Activated naive CD8-positive, alpha-beta T cell (primary cell): Measurements from ENCODE around the gene MAN1C1.
A peak's percentile ranks its signal among the peaks of the same experiment; 100 is the strongest.

Experiments
- H3K27ac Mint-ChIP-seq: one replicate; pipeline ENCODE4 v1.8.0; 2021; ENCODE audit warnings: mixed read lengths
- H3K27me3 Mint-ChIP-seq: one replicate; pipeline ENCODE4 v1.8.0; 2021; ENCODE audit warnings: mixed read lengths
- H3K36me3 Mint-ChIP-seq: one replicate; pipeline ENCODE4 v1.8.0; 2021; ENCODE audit warnings: mixed read lengths
- H3K4me1 Mint-ChIP-seq: one replicate; pipeline ENCODE4 v1.8.0; 2021; ENCODE audit warnings: low read depth, mixed read lengths
- H3K4me3 Mint-ChIP-seq: one replicate; pipeline ENCODE4 v1.8.0; 2021; ENCODE audit warnings: mild to moderate bottlenecking, mixed read lengths
- H3K9me3 Mint-ChIP-seq: one replicate; pipeline ENCODE4 v1.8.0; 2021; ENCODE audit warnings: low read depth, mixed read lengths

MAN1C1 gene

DNA sequence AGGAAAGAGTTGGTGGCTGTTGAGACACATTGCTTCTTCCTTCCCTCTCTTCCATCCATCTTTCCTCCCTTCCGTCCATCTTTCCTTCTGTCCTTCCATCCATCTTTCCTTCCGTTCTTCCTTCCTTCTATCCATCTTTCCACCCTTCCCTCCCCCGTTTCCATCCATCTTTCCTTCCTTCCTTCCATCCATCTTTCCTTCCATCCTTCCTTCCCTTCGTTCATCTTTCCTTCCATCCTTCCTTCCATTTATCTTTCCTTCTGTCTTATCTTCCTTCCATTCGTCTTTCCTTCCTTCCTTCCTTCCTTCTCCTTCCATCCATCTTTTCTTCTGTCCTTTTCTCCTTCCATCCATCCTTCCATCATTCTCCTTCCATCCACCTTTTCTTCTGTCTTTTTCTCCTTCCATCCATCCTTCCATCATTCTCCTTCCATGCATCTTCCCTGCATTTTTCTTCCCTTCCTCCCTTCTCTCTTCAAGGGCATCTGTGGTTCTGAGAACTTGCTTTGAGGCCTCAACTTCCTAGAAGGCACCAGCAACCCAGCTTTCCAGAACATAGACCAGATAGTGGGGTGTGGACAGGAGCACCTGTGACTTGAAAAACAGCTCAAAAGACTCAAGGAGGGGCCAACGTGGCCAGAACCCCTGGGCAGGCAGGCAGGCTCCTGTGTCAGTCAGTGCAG is 134.5 kb downstream of the MAN1C1 start:
- H3K9me3 Mint-ChIP-seq, result no peaks in the 10 kb centered on the region
- no peaks in the 10 kb centered on the region for H3K27me3 Mint-ChIP-seq
- no peak overlapping the region for H3K4me3 Mint-ChIP-seq
- H3K27ac Mint-ChIP-seq, result peak overlapping the region; percentile 18
- H3K36me3 Mint-ChIP-seq, result peaks cover 5% of the 10 kb centered on the region
- peaks cover 37% of the 10 kb centered on the region for H3K4me1 Mint-ChIP-seq

DNA sequence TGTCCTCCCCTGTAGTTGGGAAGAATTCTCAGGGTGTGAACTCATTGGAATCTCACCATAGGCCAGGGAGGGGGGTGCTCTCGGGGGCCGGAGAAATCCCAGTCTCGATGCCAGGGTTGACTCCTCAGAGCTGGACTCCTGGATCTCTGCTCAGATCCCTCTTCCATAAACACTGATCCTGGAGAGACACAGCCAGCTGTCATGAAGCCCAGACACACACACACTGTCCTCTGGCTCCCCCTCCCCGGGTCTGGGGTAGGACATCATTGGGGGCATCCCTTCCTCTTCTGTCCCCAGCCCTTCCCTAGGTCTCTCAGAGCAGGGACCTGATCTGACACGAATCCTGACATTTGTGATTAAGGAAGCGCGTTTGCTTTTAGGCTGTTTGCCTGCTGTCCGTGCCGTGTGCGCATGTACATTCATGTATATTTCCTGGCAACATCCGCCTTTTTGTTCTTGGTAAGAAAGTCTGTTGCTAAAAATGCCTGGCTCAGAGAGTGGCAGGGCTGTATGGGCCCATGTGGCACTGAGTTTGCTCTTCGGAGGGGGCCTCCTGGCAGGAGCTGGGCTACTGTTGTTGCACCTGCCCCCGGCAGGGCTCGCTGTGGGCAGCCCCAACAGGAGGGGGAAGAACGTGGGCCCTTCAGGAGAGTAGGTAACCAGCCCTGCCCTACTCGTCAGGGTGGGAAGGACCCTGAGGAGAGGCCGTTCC is 138.0 kb downstream of the MAN1C1 start:
- H3K27me3 Mint-ChIP-seq, result no peaks in the 10 kb centered on the region
- H3K27ac Mint-ChIP-seq, result peak overlapping the region; percentile 85
- peaks cover 45% of the 10 kb centered on the region for H3K4me1 Mint-ChIP-seq
- peaks cover 5% of the 10 kb centered on the region for H3K36me3 Mint-ChIP-seq
- no peaks in the 10 kb centered on the region for H3K9me3 Mint-ChIP-seq
- peak overlapping the region; percentile 61 for H3K4me3 Mint-ChIP-seq

DNA sequence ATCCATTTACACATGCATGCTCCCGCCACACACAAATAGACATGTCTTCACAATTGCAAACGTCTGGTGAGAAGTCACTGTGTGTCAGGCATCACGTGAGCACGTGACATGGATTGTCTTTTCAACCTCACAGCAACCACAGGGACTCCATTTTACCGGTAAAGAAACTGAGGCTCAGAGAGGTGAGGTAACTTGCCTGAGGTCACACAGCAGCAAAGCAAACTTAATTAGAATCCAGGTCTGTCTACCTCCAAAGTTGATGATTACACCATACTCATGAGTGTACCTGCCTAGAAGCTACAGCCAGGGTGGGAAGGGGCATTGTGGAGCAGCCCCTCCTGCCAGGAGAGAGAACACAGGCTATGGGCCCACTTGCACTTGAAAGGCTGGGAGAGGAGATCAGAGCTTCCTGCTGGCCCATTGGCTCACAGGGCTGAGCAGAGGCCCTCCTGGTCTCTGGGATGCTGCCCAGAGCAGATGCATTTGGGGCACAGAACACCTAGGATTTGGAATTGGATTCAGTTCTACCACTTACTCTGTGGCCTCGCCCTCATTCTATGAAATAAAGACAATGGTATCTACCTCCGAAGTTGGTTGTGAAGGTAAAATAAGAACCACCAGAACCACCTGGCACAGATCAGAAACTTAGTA is 139.0 kb downstream of the MAN1C1 start:
- H3K27me3 Mint-ChIP-seq, result no peaks in the 10 kb centered on the region
- peak overlapping the region; percentile 85 for H3K27ac Mint-ChIP-seq
- H3K4me1 Mint-ChIP-seq, result peaks cover 45% of the 10 kb centered on the region
- H3K4me3 Mint-ChIP-seq, result peak overlapping the region; percentile 61
- no peaks in the 10 kb centered on the region for H3K9me3 Mint-ChIP-seq
- peaks cover 10% of the 10 kb centered on the region for H3K36me3 Mint-ChIP-seq

GRCh38 chr1:25756215-25756614 is 139.6 kb downstream of the MAN1C1 start:
- peak overlapping the region; percentile 61 for H3K27ac Mint-ChIP-seq
- no peaks in the 10 kb centered on the region for H3K27me3 Mint-ChIP-seq

DNA sequence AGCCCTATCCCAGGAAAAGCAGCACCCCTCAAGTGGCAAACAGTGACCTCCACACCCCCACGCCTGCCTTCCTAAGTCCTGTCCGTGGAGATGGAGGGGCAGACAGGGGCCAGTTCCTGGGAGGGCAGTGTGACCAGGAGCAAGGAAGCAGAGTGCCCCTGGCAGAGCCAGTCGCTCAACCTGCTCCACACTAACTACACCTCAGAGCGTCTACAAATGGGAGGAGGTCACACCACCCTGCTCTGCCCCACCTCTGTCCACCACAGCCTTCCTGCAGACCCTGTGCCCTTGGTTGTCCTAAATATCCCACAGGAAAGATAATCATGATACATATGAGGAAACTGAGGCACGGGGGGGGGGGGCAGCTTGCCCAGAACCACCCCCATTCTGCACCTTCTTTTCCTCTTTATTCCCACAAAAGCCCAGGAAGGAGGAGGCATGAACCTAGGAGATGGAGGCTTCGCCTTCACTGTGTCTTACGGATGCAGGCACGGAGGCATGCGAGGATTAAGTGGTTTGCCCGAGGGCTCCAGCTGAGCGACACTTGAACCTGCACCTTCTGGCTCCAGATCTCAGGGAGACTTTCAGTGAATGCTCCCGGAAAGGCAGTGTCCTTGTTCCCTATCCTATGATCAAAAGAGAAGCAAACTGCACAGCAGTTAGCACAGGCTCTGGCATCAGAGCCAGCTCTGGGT is 140.7 kb downstream of the MAN1C1 start:
- Mint-ChIP-seq H3K27me3 (no peaks in the 10 kb centered on the region), H3K27ac (no peak overlapping the region), H3K4me3 (no peak overlapping the region), H3K36me3 (peaks cover 7% of the 10 kb centered on the region), H3K9me3 (no peaks in the 10 kb centered on the region), H3K4me1 (peaks cover 36% of the 10 kb centered on the region)

More at GRCh38 chr1:25756215-25756614, 139.6 kb downstream of the MAN1C1 start:
- Mint-ChIP-seq H3K9me3 (no peaks in the 10 kb centered on the region), H3K4me3 (peak overlapping the region; percentile 37), H3K4me1 (peaks cover 41% of the 10 kb centered on the region), H3K36me3 (peaks cover 6% of the 10 kb centered on the region)

DNA sequence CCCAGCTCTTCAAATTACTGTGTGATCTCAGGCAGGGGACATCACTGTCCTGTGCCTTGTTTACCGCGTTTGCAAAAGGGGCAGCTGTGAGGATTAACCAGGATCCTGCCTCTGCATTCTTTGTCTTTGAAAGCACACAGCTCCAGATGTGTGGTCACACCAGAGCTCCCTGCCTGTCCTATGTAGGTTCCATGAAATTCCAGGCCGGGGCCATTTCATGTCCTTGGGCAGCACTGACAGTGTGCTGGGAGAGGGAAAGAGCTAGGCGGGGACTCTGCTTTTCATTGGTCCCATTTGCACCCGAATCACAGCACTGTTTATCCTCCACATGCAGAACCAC is 141.2 kb downstream of the MAN1C1 start:
- H3K27ac Mint-ChIP-seq, result no peak overlapping the region
- H3K4me1 Mint-ChIP-seq, result peaks cover 36% of the 10 kb centered on the region
- no peaks in the 10 kb centered on the region for H3K9me3 Mint-ChIP-seq
- H3K4me3 Mint-ChIP-seq, result no peak overlapping the region
- H3K36me3 Mint-ChIP-seq, result peaks cover 7% of the 10 kb centered on the region
- no peaks in the 10 kb centered on the region for H3K27me3 Mint-ChIP-seq

- H3K27me3 Mint-ChIP-seq, result no peaks in the 10 kb centered on the region
- H3K36me3 Mint-ChIP-seq, result peaks cover 7% of the 10 kb centered on the region
- H3K27ac Mint-ChIP-seq, result no peak overlapping the region
- peaks cover 33% of the 10 kb centered on the region for H3K4me1 Mint-ChIP-seq
- no peak overlapping the region for H3K4me3 Mint-ChIP-seq
- no peaks in the 10 kb centered on the region for H3K9me3 Mint-ChIP-seq
These were observed 142.0 kb downstream of the MAN1C1 start for GRCh38 chr1:25758466-25759070.

GRCh38 chr1:25760122-25760719 is 143.6 kb downstream of the MAN1C1 start:
- Mint-ChIP-seq H3K36me3 (peaks cover 7% of the 10 kb centered on the region), H3K27me3 (no peaks in the 10 kb centered on the region), H3K27ac (peak overlapping the region; percentile 19), H3K9me3 (no peaks in the 10 kb centered on the region), H3K4me1 (peaks cover 22% of the 10 kb centered on the region), H3K4me3 (no peak overlapping the region)

GRCh38 chr1:25760871-25761270 is 144.3 kb downstream of the MAN1C1 start:
- no peak overlapping the region for H3K27ac Mint-ChIP-seq
- peaks cover 21% of the 10 kb centered on the region for H3K4me1 Mint-ChIP-seq
- H3K9me3 Mint-ChIP-seq, result no peaks in the 10 kb centered on the region
- H3K4me3 Mint-ChIP-seq, result no peak overlapping the region
- no peaks in the 10 kb centered on the region for H3K27me3 Mint-ChIP-seq
- peaks cover 7% of the 10 kb centered on the region for H3K36me3 Mint-ChIP-seq

- Mint-ChIP-seq H3K4me1 (peaks cover 23% of the 10 kb centered on the region), H3K4me3 (no peak overlapping the region), H3K36me3 (peaks cover 7% of the 10 kb centered on the region), H3K27me3 (no peaks in the 10 kb centered on the region), H3K27ac (no peak overlapping the region), H3K9me3 (no peaks in the 10 kb centered on the region)
These were observed 146.9 kb downstream of the MAN1C1 start for GRCh38 chr1:25763493-25763892.

DNA sequence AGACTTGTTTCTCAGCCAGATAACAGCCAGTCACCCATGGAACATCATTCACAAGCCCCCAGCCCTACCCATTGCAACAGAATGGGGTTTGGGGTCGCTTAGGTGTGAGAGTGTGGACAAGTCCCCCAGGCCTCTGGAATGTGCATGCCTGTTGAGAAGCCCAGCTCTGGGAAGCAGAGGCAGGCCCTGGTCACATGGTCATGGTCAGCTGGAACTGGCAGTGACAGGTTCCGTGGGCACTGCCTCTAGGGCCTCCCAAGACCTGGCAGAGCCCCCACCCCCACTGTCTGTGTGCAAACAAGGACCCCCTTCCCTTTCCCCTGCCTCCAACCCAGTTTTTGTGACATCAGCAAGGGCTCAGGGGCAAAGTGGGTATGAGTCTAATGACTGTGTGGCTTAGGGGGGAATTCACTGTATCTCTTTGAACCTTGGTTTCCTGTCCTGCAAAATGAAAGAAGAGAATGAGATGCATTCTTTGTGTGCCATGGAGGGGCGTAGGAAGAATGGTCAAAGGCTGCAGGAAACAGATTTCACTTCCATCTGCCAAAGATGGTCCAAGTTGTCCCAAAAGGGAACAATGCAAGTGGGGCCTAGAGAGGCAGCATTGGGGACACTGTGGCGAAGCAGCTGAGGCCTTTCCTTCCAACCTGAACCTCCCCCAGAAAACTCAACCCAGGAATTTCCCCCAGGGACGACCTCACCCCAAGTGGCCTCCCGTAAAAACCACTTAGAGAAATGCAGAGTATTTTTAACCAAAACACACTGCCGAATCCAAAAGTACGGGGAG is 148.7 kb downstream of the MAN1C1 start:
- Mint-ChIP-seq H3K27ac (peak overlapping the region; percentile 76), H3K4me3 (peak overlapping the region; percentile 23), H3K27me3 (no peaks in the 10 kb centered on the region), H3K9me3 (no peaks in the 10 kb centered on the region), H3K36me3 (peaks cover 2% of the 10 kb centered on the region), H3K4me1 (peaks cover 39% of the 10 kb centered on the region)

DNA sequence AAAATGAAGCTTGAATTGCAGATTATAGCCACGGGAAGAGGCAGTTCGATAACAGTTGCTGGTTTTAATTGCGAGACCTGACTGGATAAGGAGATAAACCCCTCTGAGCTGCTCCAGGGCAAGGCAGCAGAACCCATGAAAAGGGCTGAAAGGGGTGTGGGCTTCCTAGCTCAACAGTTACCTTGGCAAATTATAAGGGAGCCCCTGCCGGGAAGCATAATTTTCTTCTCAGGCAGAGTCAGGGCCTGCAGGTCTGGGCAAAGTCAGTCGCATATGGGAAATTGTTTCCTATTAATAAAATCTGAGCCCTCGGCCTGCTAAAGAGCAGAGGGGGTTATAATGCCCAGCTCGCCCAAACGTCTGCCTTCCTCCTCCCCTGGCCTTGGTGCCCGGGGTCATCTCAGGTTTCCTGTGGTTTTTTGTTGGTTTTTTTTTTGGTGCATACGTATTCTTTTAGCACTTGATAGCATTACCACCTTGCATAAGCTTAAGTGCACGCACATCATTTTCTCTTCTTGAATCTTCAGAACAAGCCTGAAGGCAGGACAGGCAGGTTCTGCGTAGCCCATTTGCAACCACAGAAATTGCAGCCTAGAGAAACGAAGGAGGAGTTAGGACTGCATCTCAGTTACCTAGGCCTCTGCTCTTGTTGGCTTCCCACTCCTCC is 149.5 kb downstream of the MAN1C1 start:
- H3K27ac Mint-ChIP-seq, result peak overlapping the region; percentile 76
- no peaks in the 10 kb centered on the region for H3K27me3 Mint-ChIP-seq
- H3K4me1 Mint-ChIP-seq, result peaks cover 47% of the 10 kb centered on the region
- no peaks in the 10 kb centered on the region for H3K9me3 Mint-ChIP-seq
- peak overlapping the region; percentile 46 for H3K4me3 Mint-ChIP-seq
- peaks cover 3% of the 10 kb centered on the region for H3K36me3 Mint-ChIP-seq

- Mint-ChIP-seq H3K27ac (no peak overlapping the region), H3K9me3 (no peaks in the 10 kb centered on the region), H3K27me3 (no peaks in the 10 kb centered on the region), H3K36me3 (peaks cover 2% of the 10 kb centered on the region), H3K4me1 (peaks cover 55% of the 10 kb centered on the region), H3K4me3 (no peak overlapping the region)
These were observed 150.3 kb downstream of the MAN1C1 start for GRCh38 chr1:25766721-25767436.
